ENCODE data around the gene EDNRB.
"Not testable (repeated sequence)": the region's sequence is repeated elsewhere in the genome, so short reads cannot be mapped to it uniquely, and the experiment has no call there.

The EDNRB gene

GRCh38 chr13:77918391-77919245 is at the start of gene EDNRB:
Gene EDNRB (minus strand): TSS chr13:77918831. CDS start chr13:77918573, 258 bp downstream.
- no peaks in the 10 kb centered on the region for H3K36me3 Mint-ChIP-seq
- H3K27ac Mint-ChIP-seq, result no peak within 1 kb of the TSS
- H3K9me3 Mint-ChIP-seq (ENCODE audit: low read depth), result no peaks in the 10 kb centered on the region
- H3K4me3 Mint-ChIP-seq, result no peak within 1 kb of the TSS
- peaks cover 14% of the 10 kb centered on the region for H3K27me3 Mint-ChIP-seq
- peaks cover 2% of the 10 kb centered on the region for H3K4me1 Mint-ChIP-seq (ENCODE audit: low read depth)

GRCh38 chr13:77966671-77967070 is 48.0 kb upstream of the EDNRB start:
- H3K36me3 Mint-ChIP-seq, result no peaks in the 10 kb centered on the region
- H3K27me3 Mint-ChIP-seq, result no peaks in the 10 kb centered on the region
- no peak overlapping the region for H3K27ac Mint-ChIP-seq
- no peaks in the 10 kb centered on the region for H3K4me1 Mint-ChIP-seq (ENCODE audit: low read depth)
- H3K9me3 Mint-ChIP-seq (ENCODE audit: low read depth), result no peaks in the 10 kb centered on the region
- no peak overlapping the region for H3K4me3 Mint-ChIP-seq

- Mint-ChIP-seq H3K27me3 (peaks cover 3% of the 10 kb centered on the region), H3K36me3 (no peaks in the 10 kb centered on the region), H3K4me3 (no peak overlapping the region), H3K4me1 (ENCODE audit: low read depth) (no peaks in the 10 kb centered on the region), H3K27ac (no peak overlapping the region), H3K9me3 (ENCODE audit: low read depth) (no peaks in the 10 kb centered on the region)
Observed at GRCh38 chr13:77952737-77953136, 34.1 kb upstream of the EDNRB start.

GRCh38 chr13:77952276-77952675 is 33.6 kb upstream of the EDNRB start:
- H3K4me3 Mint-ChIP-seq, result no peak overlapping the region
- H3K27me3 Mint-ChIP-seq, result peaks cover 3% of the 10 kb centered on the region
- no peaks in the 10 kb centered on the region for H3K9me3 Mint-ChIP-seq (ENCODE audit: low read depth)
- H3K4me1 Mint-ChIP-seq (ENCODE audit: low read depth), result no peaks in the 10 kb centered on the region
- no peaks in the 10 kb centered on the region for H3K36me3 Mint-ChIP-seq
- H3K27ac Mint-ChIP-seq, result no peak overlapping the region

GRCh38 chr13:77946522-77946921 is 27.9 kb upstream of the EDNRB start:
- H3K27me3 Mint-ChIP-seq, result peaks cover 3% of the 10 kb centered on the region
- no peaks in the 10 kb centered on the region for H3K4me1 Mint-ChIP-seq (ENCODE audit: low read depth)
- no peak overlapping the region for H3K27ac Mint-ChIP-seq

GRCh38 chr13:77935063-77935462 is 16.4 kb upstream of the EDNRB start:
- not testable (repeated sequence) for H3K27ac Mint-ChIP-seq; H3K27me3 Mint-ChIP-seq; H3K4me1 Mint-ChIP-seq (ENCODE audit: low read depth); H3K4me3 Mint-ChIP-seq; H3K36me3 Mint-ChIP-seq; H3K9me3 Mint-ChIP-seq (ENCODE audit: low read depth)

More at GRCh38 chr13:77946522-77946921, 27.9 kb upstream of the EDNRB start:
- Mint-ChIP-seq H3K9me3 (ENCODE audit: low read depth) (no peaks in the 10 kb centered on the region), H3K4me3 (no peak overlapping the region), H3K36me3 (no peaks in the 10 kb centered on the region)

GRCh38 chr13:77930430-77930829 is 11.8 kb upstream of the EDNRB start:
- no peaks in the 10 kb centered on the region for H3K9me3 Mint-ChIP-seq (ENCODE audit: low read depth)
- peaks cover 11% of the 10 kb centered on the region for H3K27me3 Mint-ChIP-seq
- peaks cover 2% of the 10 kb centered on the region for H3K4me1 Mint-ChIP-seq (ENCODE audit: low read depth)
- H3K27ac Mint-ChIP-seq, result no peak overlapping the region
- no peak overlapping the region for H3K4me3 Mint-ChIP-seq
- no peaks in the 10 kb centered on the region for H3K36me3 Mint-ChIP-seq

GRCh38 chr13:77928909-77929308 is 10.3 kb upstream of the EDNRB start:
- H3K27ac Mint-ChIP-seq, result no peak overlapping the region
- H3K36me3 Mint-ChIP-seq, result no peaks in the 10 kb centered on the region
- H3K4me1 Mint-ChIP-seq (ENCODE audit: low read depth), result peaks cover 2% of the 10 kb centered on the region
- H3K9me3 Mint-ChIP-seq (ENCODE audit: low read depth), result no peaks in the 10 kb centered on the region
- H3K4me3 Mint-ChIP-seq, result no peak overlapping the region
- peaks cover 14% of the 10 kb centered on the region for H3K27me3 Mint-ChIP-seq

- no peak overlapping the region for H3K4me3 Mint-ChIP-seq
- H3K4me1 Mint-ChIP-seq (ENCODE audit: low read depth), result peaks cover 2% of the 10 kb centered on the region
- H3K36me3 Mint-ChIP-seq, result no peaks in the 10 kb centered on the region
- H3K27ac Mint-ChIP-seq, result no peak overlapping the region
- peaks cover 15% of the 10 kb centered on the region for H3K27me3 Mint-ChIP-seq
- no peaks in the 10 kb centered on the region for H3K9me3 Mint-ChIP-seq (ENCODE audit: low read depth)
Observed at GRCh38 chr13:77925616-77926015, 7.0 kb upstream of the EDNRB start.

- no peaks in the 10 kb centered on the region for H3K9me3 Mint-ChIP-seq (ENCODE audit: low read depth)
- no peaks in the 10 kb centered on the region for H3K36me3 Mint-ChIP-seq
Observed at GRCh38 chr13:77919921-77920294, 1.3 kb upstream of the EDNRB start.

GRCh38 chr13:77919246-77919920 is 752 bp upstream of the EDNRB start:
- Mint-ChIP-seq H3K4me1 (ENCODE audit: low read depth) (peaks cover 2% of the 10 kb centered on the region), H3K4me3 (no peak overlapping the region), H3K9me3 (ENCODE audit: low read depth) (no peaks in the 10 kb centered on the region), H3K27me3 (peaks cover 14% of the 10 kb centered on the region), H3K27ac (no peak overlapping the region), H3K36me3 (no peaks in the 10 kb centered on the region)

More at GRCh38 chr13:77919921-77920294, 1.3 kb upstream of the EDNRB start:
- Mint-ChIP-seq H3K4me1 (ENCODE audit: low read depth) (peaks cover 2% of the 10 kb centered on the region), H3K27me3 (peaks cover 13% of the 10 kb centered on the region), H3K27ac (no peak overlapping the region), H3K4me3 (no peak overlapping the region)

GRCh38 chr13:77916488-77916887 is 2.1 kb downstream of the EDNRB start:
- Mint-ChIP-seq H3K9me3 (ENCODE audit: low read depth) (no peaks in the 10 kb centered on the region), H3K27me3 (peaks cover 14% of the 10 kb centered on the region), H3K4me1 (ENCODE audit: low read depth) (peaks cover 2% of the 10 kb centered on the region), H3K36me3 (no peaks in the 10 kb centered on the region), H3K27ac (no peak overlapping the region), H3K4me3 (no peak overlapping the region)

- Mint-ChIP-seq H3K36me3 (no peaks in the 10 kb centered on the region), H3K27me3 (peaks cover 13% of the 10 kb centered on the region), H3K4me3 (no peak overlapping the region), H3K4me1 (ENCODE audit: low read depth) (peaks cover 2% of the 10 kb centered on the region), H3K27ac (no peak overlapping the region), H3K9me3 (ENCODE audit: low read depth) (no peaks in the 10 kb centered on the region)
Observed at GRCh38 chr13:77915686-77916085, 2.9 kb downstream of the EDNRB start.

- no peaks in the 10 kb centered on the region for H3K4me1 Mint-ChIP-seq (ENCODE audit: low read depth)
- H3K27me3 Mint-ChIP-seq, result peaks cover 11% of the 10 kb centered on the region
- no peak overlapping the region for H3K4me3 Mint-ChIP-seq
- H3K9me3 Mint-ChIP-seq (ENCODE audit: low read depth), result no peaks in the 10 kb centered on the region
- no peaks in the 10 kb centered on the region for H3K36me3 Mint-ChIP-seq
- H3K27ac Mint-ChIP-seq, result no peak overlapping the region
Observed at GRCh38 chr13:77913003-77913402, 5.6 kb downstream of the EDNRB start.

- no peaks in the 10 kb centered on the region for H3K9me3 Mint-ChIP-seq (ENCODE audit: low read depth)
- peaks cover 7% of the 10 kb centered on the region for H3K27me3 Mint-ChIP-seq
- H3K4me1 Mint-ChIP-seq (ENCODE audit: low read depth), result no peaks in the 10 kb centered on the region
- no peaks in the 10 kb centered on the region for H3K36me3 Mint-ChIP-seq
- H3K4me3 Mint-ChIP-seq, result no peak overlapping the region
- no peak overlapping the region for H3K27ac Mint-ChIP-seq
Observed at GRCh38 chr13:77911751-77912150, 6.9 kb downstream of the EDNRB start.
